BE2C (cell line): Measurements from ENCODE around the gene TBATA.

Source experiments
- DNase-seq: peaks from one replicate; pipeline ENCODE4 v3.0.0-alpha.2; 2020
- H3K27me3 ChIP-seq: fragments of 250-450 bp; sonication (Bioruptor Pico); 2 replicates; pipeline ENCODE4 v1.5.1; 2020; ENCODE audit warnings: mild to moderate bottlenecking
- H3K36me3 ChIP-seq: fragments of 250-450 bp; sonication (Bioruptor Pico); 2 replicates; pipeline ENCODE4 v1.5.1; 2020; ENCODE audit warnings: mild to moderate bottlenecking
- H3K4me1 ChIP-seq: fragments of 250-450 bp; sonication (Bioruptor Pico); 2 replicates; pipeline ENCODE4 v1.5.1; 2020
- H3K4me3 ChIP-seq: 2 replicates; pipeline ENCODE4 v1.5.1; 2011; ENCODE audit warnings: low read depth, low read length
- H3K9me3 ChIP-seq: fragments of 250-450 bp; sonication (Bioruptor Pico); 2 replicates; pipeline ENCODE4 v1.5.1; 2020
- CTCF ChIP-seq: IDR thresholded peaks from 2 replicates; pipeline ENCODE4 v1.5.1; 2012; ENCODE audit warnings: mild to moderate bottlenecking, low read depth, low read length

TBATA gene

DNA sequence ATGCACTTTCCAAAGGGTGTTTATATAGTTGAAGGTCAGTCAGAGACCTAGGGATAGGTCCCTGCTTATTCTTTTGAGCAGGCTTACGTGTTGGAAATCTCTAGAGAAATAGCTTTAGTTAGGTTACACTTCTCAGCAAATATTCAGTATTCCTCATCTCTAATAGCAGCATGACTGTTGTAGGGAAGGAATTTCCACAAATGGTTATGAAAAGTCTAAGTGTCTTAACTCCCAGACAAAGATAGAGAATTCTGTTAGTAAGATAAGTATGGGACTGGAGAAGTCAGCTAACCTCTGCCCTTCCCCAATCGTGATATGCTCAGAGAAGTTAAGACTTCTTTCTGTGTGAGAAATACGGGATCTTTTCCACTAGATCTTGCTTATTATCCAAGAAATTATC lies 47.0 kb upstream of the TBATA start:
- no peak for TF ChIP-seq CTCF

DNA sequence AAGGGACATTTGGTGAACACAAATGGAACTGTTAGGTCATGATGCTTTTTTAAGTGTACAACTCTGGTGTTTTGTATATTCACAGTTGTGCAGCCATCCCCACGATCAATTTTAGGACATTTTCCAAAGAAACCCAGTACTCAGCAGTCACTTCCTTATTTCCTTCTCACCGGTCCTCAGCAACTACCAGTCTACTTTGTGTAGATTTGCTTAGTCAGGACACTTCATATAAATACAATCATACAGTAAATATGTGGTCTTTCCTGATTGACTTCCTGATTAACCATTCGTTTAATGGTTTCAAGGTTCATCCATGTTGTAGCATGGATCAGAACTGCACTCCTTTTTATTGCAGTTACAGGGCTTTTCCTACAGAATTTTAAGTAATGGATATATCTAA lies 45.0 kb upstream of the TBATA start:
- H3K36me3 ChIP-seq = peaks cover 3% of the 10 kb centered on the region
- DNase-seq = no peak
- H3K27me3 ChIP-seq = no peaks in the 10 kb centered on the region
- no peak overlapping the region for H3K4me3 ChIP-seq
- TF ChIP-seq CTCF = no peak
- peaks cover 19% of the 10 kb centered on the region for H3K4me1 ChIP-seq
- no peaks in the 10 kb centered on the region; the same call in 1 of the 2 replicates for H3K9me3 ChIP-seq

More for the DNA sequence above, 47.0 kb upstream of the TBATA start:
- DNase-seq = no peak
- no peaks in the 10 kb centered on the region; the same call in 1 of the 2 replicates for H3K9me3 ChIP-seq
- peaks cover 19% of the 10 kb centered on the region for H3K4me1 ChIP-seq
- peaks cover 3% of the 10 kb centered on the region; the same call in 1 of the 2 replicates for H3K36me3 ChIP-seq
- no peaks in the 10 kb centered on the region for H3K27me3 ChIP-seq
- no peak overlapping the region for H3K4me3 ChIP-seq

GRCh38 chr10:70829543-70829942 lies 44.4 kb upstream of the TBATA start:
- Histone ChIP-seq H3K4me1 (peaks cover 19% of the 10 kb centered on the region), H3K9me3 (no peaks in the 10 kb centered on the region; the same call in 1 of the 2 replicates), H3K27me3 (no peaks in the 10 kb centered on the region), H3K4me3 (no peak overlapping the region), H3K36me3 (peaks cover 3% of the 10 kb centered on the region)
- no peak for DNase-seq
- no peak for TF ChIP-seq CTCF

DNA sequence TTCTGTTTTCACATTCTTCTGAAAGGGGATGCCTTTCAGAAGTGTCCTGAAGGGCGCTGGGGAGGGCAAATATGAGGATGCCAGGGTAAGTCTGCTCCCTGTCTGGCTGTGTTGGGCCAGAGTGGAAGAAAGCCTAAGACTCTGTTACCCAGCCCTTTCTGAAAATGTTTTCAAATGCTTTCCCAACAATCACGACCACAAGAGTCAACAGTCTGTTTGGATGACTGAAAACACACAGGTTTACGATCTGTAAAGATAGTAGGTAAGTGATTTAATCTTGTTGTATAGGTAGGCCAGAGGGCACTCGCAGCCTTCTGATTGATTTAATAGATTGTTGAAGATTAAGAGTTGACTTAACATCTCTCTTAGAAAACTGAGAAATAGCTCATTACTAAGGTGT lies 43.7 kb upstream of the TBATA start:
- peaks cover 3% of the 10 kb centered on the region for H3K36me3 ChIP-seq
- no peak for TF ChIP-seq CTCF
- peaks cover 22% of the 10 kb centered on the region for H3K4me1 ChIP-seq
- H3K9me3 ChIP-seq = no peaks in the 10 kb centered on the region; the same call in 1 of the 2 replicates
- no peaks in the 10 kb centered on the region for H3K27me3 ChIP-seq
- no peak overlapping the region for H3K4me3 ChIP-seq
- no peak for DNase-seq

DNA sequence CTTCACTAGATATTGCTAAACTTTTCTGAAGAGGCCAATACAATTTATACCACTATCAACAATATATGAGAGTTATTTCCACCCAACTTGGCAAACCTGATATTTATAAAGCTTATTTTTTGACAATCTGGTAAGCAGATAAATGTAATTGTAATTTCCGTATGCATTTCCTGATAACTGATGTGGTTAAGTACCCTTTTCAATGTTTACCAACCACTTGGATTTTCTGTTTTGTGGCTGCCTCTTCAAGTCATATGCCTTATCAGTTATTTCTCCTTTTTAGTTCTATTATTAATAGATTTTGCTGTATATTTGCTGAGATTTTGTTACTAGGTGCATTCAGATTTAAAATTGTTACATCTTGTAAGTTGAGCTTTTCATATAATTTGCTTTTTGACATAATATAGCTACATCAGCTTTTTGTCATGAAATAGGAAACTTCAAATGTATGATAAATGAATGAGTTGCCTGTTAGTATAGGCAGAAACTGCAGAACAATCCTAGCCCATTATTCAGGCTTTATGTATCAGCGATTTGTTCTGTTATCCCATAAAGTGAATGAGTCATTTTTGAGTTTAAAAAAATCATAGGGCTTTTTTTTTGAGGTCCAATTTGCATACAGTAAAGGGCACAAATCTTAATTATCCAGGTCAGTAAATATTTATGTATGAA lies 42.0 kb upstream of the TBATA start:
- Histone ChIP-seq H3K27me3 (no peaks in the 10 kb centered on the region), H3K9me3 (no peaks in the 10 kb centered on the region), H3K4me3 (no peak overlapping the region), H3K4me1 (peaks cover 8% of the 10 kb centered on the region), H3K36me3 (peaks cover 3% of the 10 kb centered on the region)
- DNase-seq = no peak
- TF ChIP-seq CTCF = no peak

- Histone ChIP-seq H3K27me3 (no peaks in the 10 kb centered on the region), H3K4me3 (peak overlapping the region; percentile 19), H3K36me3 (peaks cover 12% of the 10 kb centered on the region), H3K4me1 (peaks cover 16% of the 10 kb centered on the region), H3K9me3 (no peaks in the 10 kb centered on the region)
- DNase-seq = peak; percentile 36
- TF ChIP-seq CTCF = no peak
These were observed 37.1 kb upstream of the TBATA start for GRCh38 chr10:70822076-70822820.
